Measurements from ENCODE around the gene IL1R2.

The IL1R2 gene

DNA sequence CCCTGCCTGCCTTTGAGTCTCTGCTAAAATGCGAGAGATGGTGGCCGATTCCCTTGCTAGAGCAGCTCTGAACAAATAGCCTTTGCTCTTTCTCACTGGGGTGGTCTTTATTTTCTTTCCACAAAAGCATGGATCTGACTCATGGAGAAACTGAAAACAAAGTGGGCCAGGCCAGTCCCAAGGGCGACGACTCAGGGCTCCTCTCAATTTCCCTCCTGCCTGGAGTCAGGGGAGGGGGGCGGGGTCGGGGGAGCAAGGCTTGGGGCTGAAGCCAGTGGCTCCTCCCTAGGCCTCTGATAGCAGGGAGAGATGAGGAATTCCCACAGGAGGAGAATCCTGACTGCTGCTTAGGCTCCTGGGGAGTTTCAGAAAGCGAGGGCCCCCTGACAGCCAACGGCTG lies 17.1 kb upstream of the IL1R2 start:
- in situ Hi-C loops (cut with MboI; ENCODE audit: low sequenced_read_pairs): no loop called here

DNA sequence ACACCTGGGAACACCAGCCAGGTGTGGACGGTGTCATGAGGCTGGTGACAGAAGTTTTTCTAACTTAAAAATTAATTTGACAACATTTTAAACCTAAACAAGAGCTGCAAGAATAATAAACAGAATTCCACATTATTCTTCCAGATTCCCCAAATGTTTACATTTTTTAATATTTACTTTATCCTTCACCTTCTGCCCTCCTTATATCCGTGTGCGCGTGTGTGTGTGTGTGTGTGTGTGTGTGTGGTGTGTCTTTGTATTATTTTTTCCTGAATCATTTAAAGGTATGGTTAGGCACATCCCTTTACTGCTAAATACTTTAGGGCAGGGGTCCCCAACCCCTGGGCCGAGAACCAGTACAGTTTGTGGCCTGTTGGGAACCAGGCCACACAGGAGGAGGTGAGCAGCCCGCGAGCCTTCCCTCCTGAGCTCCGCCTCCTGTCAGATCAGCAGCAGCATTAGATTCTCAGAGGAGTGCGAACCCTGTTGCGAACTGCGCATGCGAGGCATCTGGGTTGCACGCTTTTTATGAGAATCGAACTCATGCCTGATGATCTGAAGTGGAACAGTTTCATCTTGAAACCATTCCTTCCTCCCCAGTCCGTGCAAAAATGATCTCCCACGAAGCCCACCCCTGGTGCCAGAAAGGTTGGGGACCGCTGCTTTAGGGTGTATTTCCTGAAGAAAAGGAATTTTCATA lies 16.4 kb upstream of the IL1R2 start:
- in situ Hi-C loops (cut with MboI; ENCODE audit: low sequenced_read_pairs): no loop called here

DNA sequence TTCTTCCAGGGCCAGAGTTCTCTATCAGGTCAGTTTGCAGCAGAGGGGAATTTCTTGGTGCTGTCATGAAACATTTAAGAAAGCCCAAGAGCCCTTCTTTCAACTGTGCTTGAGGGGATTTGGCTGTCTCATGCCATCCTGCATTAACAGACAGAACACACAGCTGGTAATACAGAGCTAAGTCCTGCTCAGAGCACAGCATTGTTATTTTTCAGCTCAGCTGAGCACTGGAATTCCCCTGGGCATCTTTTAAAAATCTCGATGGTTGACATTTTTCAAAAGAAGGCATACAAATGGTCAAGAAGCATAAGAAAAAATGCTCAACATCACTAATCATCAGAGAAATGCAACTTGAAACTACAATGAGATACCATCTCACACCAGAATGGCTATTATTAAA lies 14.9 kb upstream of the IL1R2 start:
- in situ Hi-C loops (cut with MboI; ENCODE audit: low sequenced_read_pairs): no loop called here

- in situ Hi-C loops (cut with MboI; ENCODE audit: low sequenced_read_pairs): no loop called here
Observed at GRCh38 chr2:101980368-101980767, 11.4 kb upstream of the IL1R2 start.

GRCh38 chr2:101981066-101981465 lies 10.7 kb upstream of the IL1R2 start:
- in situ Hi-C loops (cut with MboI; ENCODE audit: low sequenced_read_pairs): no loop called here

- in situ Hi-C loops (cut with MboI; ENCODE audit: low sequenced_read_pairs): no loop called here
Observed at GRCh38 chr2:101981504-101981903, 10.3 kb upstream of the IL1R2 start.

- in situ Hi-C loops (cut with MboI; ENCODE audit: low sequenced_read_pairs): no loop called here
Observed at GRCh38 chr2:101982495-101983029, 9.2 kb upstream of the IL1R2 start.

GRCh38 chr2:101983486-101983885 lies 8.3 kb upstream of the IL1R2 start:
- in situ Hi-C loops (cut with MboI; ENCODE audit: low sequenced_read_pairs): no loop called here

GRCh38 chr2:101983928-101984327 lies 7.8 kb upstream of the IL1R2 start:
- in situ Hi-C loops (cut with MboI; ENCODE audit: low sequenced_read_pairs): no loop called here

GRCh38 chr2:101984656-101985055 lies 7.1 kb upstream of the IL1R2 start:
- in situ Hi-C loops (cut with MboI; ENCODE audit: low sequenced_read_pairs): no loop called here

DNA sequence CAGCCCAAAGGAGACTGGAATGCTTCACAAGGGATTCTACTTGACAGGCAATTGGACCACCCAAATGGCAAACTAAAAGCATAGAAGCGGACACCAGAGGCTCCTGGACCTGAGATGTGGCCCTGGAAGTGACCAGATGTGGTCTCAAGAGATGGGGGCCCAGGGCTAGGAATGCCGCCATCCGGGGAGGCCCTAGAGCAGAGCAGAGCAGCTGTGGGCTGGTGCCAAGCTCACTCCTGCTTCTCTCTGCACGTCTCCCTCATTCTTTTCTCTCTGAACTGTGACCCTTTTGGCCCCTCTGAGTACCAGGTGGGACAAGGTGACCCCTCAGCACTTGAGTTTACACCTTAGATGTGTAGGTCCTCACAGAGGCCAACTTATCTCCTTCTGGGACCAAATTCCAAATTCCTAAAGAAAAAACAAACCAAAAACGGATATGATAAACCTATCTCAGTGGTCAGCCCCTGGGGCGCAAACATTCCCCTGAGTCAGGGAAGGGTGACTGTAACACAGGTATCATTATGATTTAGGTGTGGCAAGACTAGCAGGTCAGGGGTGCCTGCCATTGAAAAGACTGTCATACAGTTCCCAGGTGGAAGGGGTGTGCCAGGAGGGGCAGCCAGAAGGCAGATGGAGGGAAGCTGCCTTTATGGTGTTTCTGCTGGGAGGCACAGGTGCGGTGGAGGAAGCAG lies 6.5 kb upstream of the IL1R2 start:
- in situ Hi-C loops (cut with MboI; ENCODE audit: low sequenced_read_pairs): no loop called here

- in situ Hi-C loops (cut with MboI; ENCODE audit: low sequenced_read_pairs): no loop called here
Observed at GRCh38 chr2:101985793-101986164, 6.0 kb upstream of the IL1R2 start.

DNA sequence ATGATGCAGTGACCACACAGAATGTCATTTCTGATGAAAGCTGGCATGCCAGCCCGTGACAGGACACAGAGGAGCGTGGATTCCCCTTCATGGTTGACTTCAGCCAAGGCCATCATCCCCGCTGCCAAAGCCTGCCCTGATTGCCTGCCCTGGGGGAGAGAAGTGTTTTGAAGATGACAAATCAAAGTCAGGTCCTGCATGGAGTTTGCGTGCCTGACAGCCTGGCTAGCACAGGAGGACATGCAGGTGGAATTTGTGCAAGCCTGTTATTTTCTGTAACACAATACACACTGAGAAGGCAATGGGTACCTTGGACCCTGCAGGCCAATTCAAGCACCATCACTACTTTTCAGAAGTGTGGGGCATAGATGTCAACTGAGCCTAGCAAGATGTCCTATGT lies 5.4 kb upstream of the IL1R2 start:
- in situ Hi-C loops (cut with MboI; ENCODE audit: low sequenced_read_pairs): no loop called here

DNA sequence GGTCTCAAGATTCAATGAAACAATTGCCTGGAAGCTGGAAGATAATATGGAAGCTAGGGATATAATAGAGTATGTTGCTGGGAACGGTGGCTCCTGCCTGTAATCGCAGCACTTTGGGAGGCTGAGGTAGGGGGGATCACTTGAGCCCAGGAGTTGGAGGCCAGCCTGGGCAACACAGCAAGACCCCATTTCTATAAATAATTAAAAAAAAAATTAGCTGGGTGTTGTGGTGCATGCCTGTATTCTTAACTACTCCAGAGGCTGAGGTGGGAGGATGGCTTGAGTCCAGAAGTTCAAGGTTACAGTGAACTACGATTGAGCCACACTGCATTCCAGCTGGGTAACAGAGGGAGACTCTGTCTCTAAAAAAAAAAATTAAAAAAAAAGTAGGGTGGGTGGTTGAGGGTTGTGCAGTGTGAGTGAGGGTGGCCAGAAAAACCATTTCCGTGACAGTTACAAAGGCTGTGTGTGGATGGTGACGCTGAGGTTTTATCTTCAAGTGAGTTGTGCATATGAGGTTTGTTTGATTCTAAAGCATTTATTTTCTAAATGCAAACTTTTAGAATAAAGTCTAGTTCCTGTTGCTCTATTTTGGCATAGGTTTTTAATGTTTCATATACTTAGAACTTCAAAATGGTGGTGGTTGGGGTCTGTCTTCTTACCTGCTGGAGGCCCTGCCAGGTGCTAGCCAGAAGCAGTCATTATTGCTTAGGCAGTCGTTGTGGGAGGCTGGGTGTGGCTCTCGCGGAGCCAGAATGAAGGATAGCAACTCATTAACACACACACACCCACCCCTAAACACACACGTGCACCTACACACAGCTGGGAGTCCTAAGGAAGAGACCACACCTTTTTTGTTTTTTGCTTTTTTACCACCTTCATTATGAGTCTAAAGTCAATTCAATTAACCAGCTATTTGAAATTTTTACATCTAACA lies 4.7 kb upstream of the IL1R2 start:
- in situ Hi-C loops (cut with MboI; ENCODE audit: low sequenced_read_pairs): no loop called here

GRCh38 chr2:101987832-101988231 lies 3.9 kb upstream of the IL1R2 start:
- in situ Hi-C loops (cut with MboI; ENCODE audit: low sequenced_read_pairs): no loop called here

DNA sequence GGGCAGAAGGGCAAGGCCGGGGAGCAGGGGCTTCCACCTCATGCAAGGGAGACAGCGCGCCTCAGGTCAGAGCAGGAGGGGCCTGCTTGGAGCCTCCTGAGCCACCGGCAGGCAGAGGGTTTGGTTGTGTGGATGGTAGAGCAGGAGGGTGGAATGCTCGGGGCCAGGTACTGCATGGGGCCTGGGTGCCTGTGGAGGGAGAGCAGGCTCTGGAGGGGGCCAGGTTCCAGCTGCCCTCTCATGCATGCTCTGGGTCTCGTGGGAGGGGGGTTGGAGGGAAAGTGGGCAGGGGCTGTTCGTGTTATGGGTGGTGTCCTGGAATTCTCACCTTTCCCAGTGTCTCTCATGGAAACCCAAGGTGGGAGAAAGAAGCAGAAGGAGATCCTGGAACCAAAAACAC lies 3.2 kb upstream of the IL1R2 start:
- in situ Hi-C loops (cut with MboI; ENCODE audit: low sequenced_read_pairs): no loop called here

- in situ Hi-C loops (cut with MboI; ENCODE audit: low sequenced_read_pairs): no loop called here
Observed at GRCh38 chr2:101989740-101990460, 1.9 kb upstream of the IL1R2 start.

- in situ Hi-C loops (cut with MboI; ENCODE audit: low sequenced_read_pairs): no loop called here
Observed at GRCh38 chr2:101993772-101994171, 2.0 kb downstream of the IL1R2 start.

DNA sequence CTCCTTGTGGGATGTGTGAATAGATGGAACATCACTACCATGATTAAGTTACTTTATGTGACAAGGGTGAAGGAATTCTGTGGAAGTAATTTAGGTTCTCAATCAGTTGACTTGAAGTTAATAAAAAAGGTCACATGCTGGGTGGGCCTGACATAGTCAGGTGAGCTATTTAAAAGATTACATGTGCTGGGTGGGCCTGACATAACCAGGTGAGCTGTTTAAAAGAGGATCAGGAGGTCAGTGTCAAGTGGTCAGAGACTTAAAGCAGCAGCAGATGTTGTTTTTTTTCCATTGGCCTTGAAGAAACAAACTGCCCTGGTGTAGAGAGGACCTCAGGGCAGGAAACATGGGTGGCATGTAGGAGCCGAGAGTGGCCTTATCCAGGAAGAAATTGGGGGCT lies 3.3 kb downstream of the IL1R2 start:
- in situ Hi-C loops (cut with MboI; ENCODE audit: low sequenced_read_pairs): no loop called here

DNA sequence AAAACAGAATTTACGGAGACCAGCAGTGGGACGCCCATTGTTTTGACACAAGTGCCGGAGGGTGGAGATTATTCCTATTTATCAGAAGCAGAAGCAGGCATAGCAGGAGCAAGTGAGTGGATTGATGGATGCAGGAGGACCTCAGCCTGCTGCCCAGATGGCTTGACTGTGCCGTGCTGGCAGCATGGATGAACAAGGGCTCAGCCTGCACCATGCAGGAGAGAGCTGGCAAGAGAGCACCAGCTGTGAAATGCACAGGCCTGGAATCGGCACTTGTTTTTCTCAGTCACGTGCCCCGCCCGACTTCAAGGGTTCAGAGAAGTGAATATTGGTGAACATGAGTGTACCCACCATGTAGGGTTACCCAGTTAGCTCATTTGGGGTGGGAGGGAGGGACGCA lies 4.0 kb downstream of the IL1R2 start:
- in situ Hi-C loops (cut with MboI; ENCODE audit: low sequenced_read_pairs): no loop called here

DNA sequence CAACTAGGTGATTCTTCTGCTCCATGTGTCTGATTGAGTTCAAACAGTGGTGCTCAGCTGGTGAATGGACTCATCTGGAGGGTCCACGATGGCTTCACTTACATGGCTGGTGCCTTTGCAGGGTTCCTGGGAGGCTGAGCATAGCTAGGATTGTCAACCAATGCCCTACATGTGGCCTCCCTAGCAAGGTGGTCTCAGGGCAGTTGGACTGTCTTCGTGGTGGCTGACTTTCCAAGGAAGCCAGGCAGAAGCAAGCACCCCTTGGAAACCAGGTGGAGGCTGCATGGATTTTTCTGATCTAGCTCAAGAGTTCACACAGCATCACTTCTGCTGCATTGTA lies 6.8 kb downstream of the IL1R2 start:
- in situ Hi-C loops (cut with MboI; ENCODE audit: low sequenced_read_pairs): no loop called here
